Psoas muscle (tissue), 8 donors: ENCODE data around the gene NT5M. TPM values are rescaled to one million over a fixed set of nuclear protein-coding genes. Genes with fewer than 3 reads are reported as not detected.

Source experiments
- ATAC-seq, 4 donors: fragments of 200-7000 bp; cut with Tn5 transposase; one replicate each; pipeline ENCODE4 v1.9.1; 2020; ENCODE audit warnings: moderate library complexity in 3 of 4, mild to moderate bottlenecking in 2 of 4
- DNase-seq, 2 donors: peaks; one replicate each; pipeline ENCODE4 v3.0.0-alpha.2; 2020
- H3K27ac ChIP-seq: fragments of 200-600 bp; one replicate; pipeline ENCODE4 v1.8.0; 2022
- H3K27me3 ChIP-seq, 3 donors: fragments of 200-600 bp in 1 of 3; one replicate each; pipeline versions ENCODE4 v1.6.1 to v1.8.0; 2013 to 2022; ENCODE audit warnings: low read length in 2 of 3, mild to moderate bottlenecking in 2 of 3, moderate library complexity in 1 of 3; ENCODE audit not compliant: insufficient read depth in 3 of 3
- H3K36me3 ChIP-seq, 2 donors: fragments of 200-600 bp in 1 of 2; one replicate each; pipeline versions ENCODE4 v1.6.1 to v1.8.0; 2013 to 2022; ENCODE audit warnings: low read depth in 1 of 2, mild to moderate bottlenecking in 1 of 2, moderate library complexity in 1 of 2; ENCODE audit not compliant: insufficient read depth in 1 of 2
- H3K4me1 ChIP-seq: fragments of 200-600 bp; one replicate; pipeline ENCODE4 v1.8.0; 2022
- H3K4me3 ChIP-seq: fragments of 200-600 bp; one replicate; pipeline ENCODE4 v1.8.0; 2022; ENCODE audit warnings: mild to moderate bottlenecking
- H3K9me3 ChIP-seq: fragments of 200-600 bp; one replicate; pipeline ENCODE4 v1.8.0; 2022
- WGBS, 3 donors: extraction: QIAGEN DNeasy Blood & Tissue Kit; methylation state at CpG; one replicate each; pipeline versions ENCODE4 v1.1.6 to v1.1.7; 2013; 5-methylcytosine and 5-hydroxymethylcytosine counted together
- intact Hi-C, 2 donors: fragments of 100-400 bp; cut with DNase I; formaldehyde crosslinking; loops; one replicate each; pipeline versions ENCODE4 v1.11.0 to v1.14.2; 2022
- polyA plus RNA-seq, 3 donors: library from polyadenylated mRNA; stranded (reverse); fragments of 200-250 nt; gene quantifications; one replicate each; pipeline ENCODE4 v1.2.3, GENCODE V29; 2013
- total RNA-seq, 4 donors: library from RNA; stranded (reverse); fragmentation: NEBNext Ultra II Directional in 2 of 4; extraction: Animal tissue kit (Norgen Biotek cat#: 25700) in 2 of 4; gene quantifications; one replicate each; pipeline versions ENCODE4 v1.2.1 to v1.2.4, GENCODE V29; 2021 to 2023
- TF ChIP-seq, protein P1 (sequence below): fragments of 200-600 bp; IDR thresholded peaks from one replicate; pipeline ENCODE4 v1.8.0; 2022; ENCODE audit warnings: antibody characterized with exemption
- donor health status: healthy with polysubstance abuse.
- donor health status: DM: no; HTN: no; CAD: no; lungs with moderate emphysema.
- donor health status: Bipolar disorder and iron deficiency.
- donor health status: healthy.
- donor health status: DM: yes; HTN: yes; CAD: no.
- donor health status: DM: no; HTN: no; CAD: no.
- donor health status: DM: no; HTN: no; CAD: no.
- donor health status: DM: yes; HTN: yes; CAD: no.

Gene NT5M
- total and polyA plus RNA-seq, 7 donors = 6.0 to 11.5 (median 8.0) TPM

DNA sequence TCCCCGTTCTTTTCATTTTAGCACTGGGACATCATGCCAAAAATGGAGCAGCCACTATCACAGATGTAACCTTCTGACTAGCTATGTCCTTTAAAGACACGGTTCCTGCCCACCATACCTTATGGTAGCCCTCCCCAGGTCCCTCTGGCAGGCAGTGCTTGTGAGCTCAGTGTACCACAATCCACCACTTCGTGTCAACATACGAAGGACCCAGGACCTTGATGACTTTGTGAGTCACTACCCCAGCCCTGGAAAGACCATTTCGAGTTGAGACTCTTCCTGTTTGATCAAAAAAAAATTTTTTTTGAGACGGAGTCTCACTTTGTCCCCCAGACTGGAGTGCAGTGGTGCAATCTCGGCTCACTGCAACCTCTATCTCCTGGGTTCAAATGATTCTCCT is 45.2 kb upstream of the NT5M start:
- no peaks in the 10 kb centered on the region for H3K27me3 ChIP-seq
- no peak overlapping the region for H3K27ac ChIP-seq
- TF ChIP-seq, protein P1, sequence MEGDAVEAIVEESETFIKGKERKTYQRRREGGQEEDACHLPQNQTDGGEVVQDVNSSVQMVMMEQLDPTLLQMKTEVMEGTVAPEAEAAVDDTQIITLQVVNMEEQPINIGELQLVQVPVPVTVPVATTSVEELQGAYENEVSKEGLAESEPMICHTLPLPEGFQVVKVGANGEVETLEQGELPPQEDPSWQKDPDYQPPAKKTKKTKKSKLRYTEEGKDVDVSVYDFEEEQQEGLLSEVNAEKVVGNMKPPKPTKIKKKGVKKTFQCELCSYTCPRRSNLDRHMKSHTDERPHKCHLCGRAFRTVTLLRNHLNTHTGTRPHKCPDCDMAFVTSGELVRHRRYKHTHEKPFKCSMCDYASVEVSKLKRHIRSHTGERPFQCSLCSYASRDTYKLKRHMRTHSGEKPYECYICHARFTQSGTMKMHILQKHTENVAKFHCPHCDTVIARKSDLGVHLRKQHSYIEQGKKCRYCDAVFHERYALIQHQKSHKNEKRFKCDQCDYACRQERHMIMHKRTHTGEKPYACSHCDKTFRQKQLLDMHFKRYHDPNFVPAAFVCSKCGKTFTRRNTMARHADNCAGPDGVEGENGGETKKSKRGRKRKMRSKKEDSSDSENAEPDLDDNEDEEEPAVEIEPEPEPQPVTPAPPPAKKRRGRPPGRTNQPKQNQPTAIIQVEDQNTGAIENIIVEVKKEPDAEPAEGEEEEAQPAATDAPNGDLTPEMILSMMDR = no peak
- no peaks in the 10 kb centered on the region for H3K4me1 ChIP-seq
- no peak overlapping the region for H3K4me3 ChIP-seq
- no peak for ATAC-seq
- 84 to 92% (median 87%) methylated on average over 7 of the region's 7 CpGs for WGBS, 3 donors
- H3K36me3 ChIP-seq = peaks cover 14 to 100% of the 10 kb centered on the region in 2 donors
- no peak for DNase-seq
- no peaks in the 10 kb centered on the region for H3K9me3 ChIP-seq
- intact Hi-C loops = no loop called here

DNA sequence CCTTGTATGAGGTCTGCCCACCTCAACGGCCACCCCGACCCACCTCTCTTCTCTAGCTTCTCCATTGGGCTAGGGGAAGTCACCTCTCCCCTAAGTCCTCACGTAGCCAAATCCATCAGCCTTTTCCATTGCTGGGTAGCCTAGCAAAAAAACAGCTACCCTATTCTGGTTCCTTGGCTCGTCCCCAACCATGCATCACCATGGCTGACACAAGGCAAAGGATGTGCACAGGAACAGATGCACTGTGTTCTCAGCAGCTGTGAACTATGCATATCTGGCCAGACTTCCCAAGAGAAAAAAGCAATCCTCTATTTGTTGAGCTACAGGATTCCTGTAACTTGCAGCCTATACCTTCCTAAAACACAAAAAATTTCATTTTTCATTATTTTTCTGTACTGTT is 44.2 kb upstream of the NT5M start:
- H3K4me1 ChIP-seq = no peaks in the 10 kb centered on the region
- peaks cover 15 to 100% of the 10 kb centered on the region in 2 donors for H3K36me3 ChIP-seq
- H3K27ac ChIP-seq = no peak overlapping the region
- H3K9me3 ChIP-seq = no peaks in the 10 kb centered on the region
- DNase-seq = no peak
- ATAC-seq = peak in 1 of 4 donors; percentile 22
- no peaks in the 10 kb centered on the region for H3K27me3 ChIP-seq
- H3K4me3 ChIP-seq = no peak overlapping the region
- WGBS, 3 donors = 76 to 83% (median 83%) methylated on average over 4 of the region's 4 CpGs
- intact Hi-C loops = no loop called here
- TF ChIP-seq, protein P1 = no peak

DNA sequence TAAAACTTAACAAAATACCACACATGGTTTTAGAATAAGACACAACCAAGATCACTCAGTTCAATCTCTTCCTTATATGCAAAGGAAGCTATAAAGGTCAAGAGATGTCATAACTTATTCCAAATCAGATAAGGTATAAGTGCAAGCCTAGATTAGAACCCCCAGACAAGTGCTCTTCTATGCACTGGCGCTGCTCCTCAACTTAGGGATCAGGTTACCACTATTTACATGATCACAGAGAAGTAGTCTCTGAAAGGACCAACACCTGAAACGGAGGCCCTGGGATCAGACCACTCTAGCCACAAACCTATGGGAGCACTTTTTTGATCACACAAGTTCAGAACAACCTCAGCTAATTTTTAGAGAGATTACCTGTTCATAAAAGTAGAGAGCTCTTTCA is 38.7 kb upstream of the NT5M start:
- DNase-seq (no peak), ATAC-seq (no peak)
- Histone ChIP-seq H3K9me3 (no peaks in the 10 kb centered on the region), H3K4me3 (no peak overlapping the region), H3K27ac (no peak overlapping the region), H3K36me3 (peaks cover 9 to 100% of the 10 kb centered on the region in 2 donors), H3K27me3 (no peaks in the 10 kb centered on the region), H3K4me1 (no peaks in the 10 kb centered on the region)
- TF ChIP-seq, protein P1 = no peak
- WGBS, 3 donors = 63 to 83% (median 79%) methylated on average over 2 of the region's 2 CpGs
- intact Hi-C loops = no loop called here

DNA sequence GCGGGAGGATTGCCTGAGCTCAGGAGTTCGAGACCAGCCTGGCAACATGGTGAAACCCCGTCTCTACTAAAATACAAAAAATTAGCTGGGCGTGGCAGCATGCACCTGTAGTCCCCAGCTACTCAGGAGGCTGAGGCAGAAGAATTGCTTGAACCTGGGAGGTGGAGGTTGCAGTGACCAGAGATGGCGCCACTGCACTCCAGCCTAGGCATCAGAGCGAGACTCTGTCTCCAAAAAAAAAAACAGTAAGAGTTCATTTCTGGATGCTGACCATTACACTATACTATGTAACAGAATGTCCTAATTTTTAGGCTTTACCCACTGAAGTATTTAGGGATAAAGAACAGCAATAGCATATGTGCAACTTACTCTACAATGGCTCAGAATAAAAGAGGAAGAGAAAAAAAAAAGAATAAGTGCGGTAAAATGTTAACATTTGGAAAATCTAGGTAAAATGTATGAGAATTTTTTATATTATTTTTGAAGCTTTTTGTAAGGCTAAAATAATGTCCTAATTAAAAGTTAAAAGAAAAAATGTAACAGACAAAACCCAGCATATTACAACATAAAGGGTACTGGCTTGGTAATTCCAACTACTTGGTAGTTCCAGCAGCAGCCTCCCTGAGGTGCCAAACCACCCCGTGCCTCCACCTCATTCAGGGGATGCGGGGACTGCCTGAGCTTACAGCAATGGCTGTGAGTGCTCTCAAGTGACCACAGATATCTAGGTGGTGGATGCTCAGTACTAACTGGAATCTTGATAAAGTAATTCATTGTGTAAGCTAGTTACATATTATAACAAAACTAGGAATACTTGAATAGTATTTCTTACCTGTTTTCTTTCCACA is 33.0 kb upstream of the NT5M start:
- WGBS, 3 donors = 87 to 91% (median 90%) methylated on average over 9 of the region's 9 CpGs
- intact Hi-C loops = no loop called here
- TF ChIP-seq, protein P1 = no peak

More for the DNA sequence above, 33.0 kb upstream of the NT5M start:
- Histone ChIP-seq H3K27me3 (no peaks in the 10 kb centered on the region), H3K4me1 (peaks cover 7% of the 10 kb centered on the region), H3K36me3 (peaks cover 11 to 99% of the 10 kb centered on the region in 2 donors), H3K9me3 (no peaks in the 10 kb centered on the region), H3K4me3 (no peak overlapping the region), H3K27ac (no peak overlapping the region)
- ATAC-seq (no peak), DNase-seq (no peak)
